Suprapubic skin (tissue), 4 donors: ENCODE data around the gene RAB17. TPM values are rescaled to one million over a fixed set of nuclear protein-coding genes. Genes with fewer than 3 reads are reported as not detected.

Experiments
- DNase-seq, 2 donors: peaks; one replicate each; pipeline ENCODE4 v3.0.0-alpha.2; 2019; ENCODE audit warnings: low spot score in 2 of 2
- H3K27ac ChIP-seq: fragments of 200-600 bp; sonication (generic); one replicate; pipeline ENCODE4 v1.5.1; 2019
- H3K27me3 ChIP-seq: fragments of 200-600 bp; sonication (generic); one replicate; pipeline ENCODE4 v1.5.1; 2019
- H3K36me3 ChIP-seq: fragments of 200-600 bp; sonication (generic); one replicate; pipeline ENCODE4 v1.5.1; 2019
- H3K4me1 ChIP-seq: fragments of 200-600 bp; sonication (generic); one replicate; pipeline ENCODE4 v1.5.1; 2019
- H3K4me3 ChIP-seq: fragments of 200-600 bp; sonication (generic); one replicate; pipeline ENCODE4 v1.5.1; 2019; ENCODE audit warnings: mild to moderate bottlenecking
- H3K9me3 ChIP-seq: fragments of 200-600 bp; sonication (generic); one replicate; pipeline ENCODE4 v1.5.1; 2019
- EP300 ChIP-seq: sonication (generic); formaldehyde crosslinking; IDR thresholded peaks from one replicate; pipeline ENCODE4 v1.6.1; 2017; ENCODE audit warnings: antibody characterized with exemption
- POLR2A ChIP-seq, 2 donors: fragments of 450-650 bp; IDR thresholded peaks; one replicate each; pipeline ENCODE4 v1.6.1; 2017; ENCODE audit warnings: antibody characterized with exemption in 2 of 2, mild to moderate bottlenecking in 2 of 2, moderate library complexity in 2 of 2
- POLR2AphosphoS5 ChIP-seq, 3 donors: sonication (generic); formaldehyde crosslinking; IDR thresholded peaks; one replicate each; pipeline ENCODE4 v1.6.1; 2017; ENCODE audit warnings: antibody characterized with exemption in 3 of 3
- WGBS: methylation state at CpG from one replicate; pipeline ENCODE4 v1.1.5; 2018; 5-methylcytosine and 5-hydroxymethylcytosine counted together
- total RNA-seq, 4 donors: library from RNA; depleted of rRNA; stranded (reverse); fragments of >200 nt; gene quantifications; one replicate each; pipeline ENCODE4 v1.1.0, GENCODE V29; 2016
- TF ChIP-seq, protein P1 (sequence below), 2 donors: fragments of 200-600 bp in 1 of 2; fragments of 450-650 bp in 1 of 2; sonication (generic) in 1 of 2; IDR thresholded peaks; one replicate each; pipeline ENCODE4 v1.5.1; 2016 to 2019; ENCODE audit warnings: antibody characterized with exemption in 2 of 2, mild to moderate bottlenecking in 1 of 2, moderate library complexity in 1 of 2

The RAB17 gene
- total RNA-seq, 4 donors from 2014 or later: 3.3 to 8.5 (median 6.0) TPM

DNA sequence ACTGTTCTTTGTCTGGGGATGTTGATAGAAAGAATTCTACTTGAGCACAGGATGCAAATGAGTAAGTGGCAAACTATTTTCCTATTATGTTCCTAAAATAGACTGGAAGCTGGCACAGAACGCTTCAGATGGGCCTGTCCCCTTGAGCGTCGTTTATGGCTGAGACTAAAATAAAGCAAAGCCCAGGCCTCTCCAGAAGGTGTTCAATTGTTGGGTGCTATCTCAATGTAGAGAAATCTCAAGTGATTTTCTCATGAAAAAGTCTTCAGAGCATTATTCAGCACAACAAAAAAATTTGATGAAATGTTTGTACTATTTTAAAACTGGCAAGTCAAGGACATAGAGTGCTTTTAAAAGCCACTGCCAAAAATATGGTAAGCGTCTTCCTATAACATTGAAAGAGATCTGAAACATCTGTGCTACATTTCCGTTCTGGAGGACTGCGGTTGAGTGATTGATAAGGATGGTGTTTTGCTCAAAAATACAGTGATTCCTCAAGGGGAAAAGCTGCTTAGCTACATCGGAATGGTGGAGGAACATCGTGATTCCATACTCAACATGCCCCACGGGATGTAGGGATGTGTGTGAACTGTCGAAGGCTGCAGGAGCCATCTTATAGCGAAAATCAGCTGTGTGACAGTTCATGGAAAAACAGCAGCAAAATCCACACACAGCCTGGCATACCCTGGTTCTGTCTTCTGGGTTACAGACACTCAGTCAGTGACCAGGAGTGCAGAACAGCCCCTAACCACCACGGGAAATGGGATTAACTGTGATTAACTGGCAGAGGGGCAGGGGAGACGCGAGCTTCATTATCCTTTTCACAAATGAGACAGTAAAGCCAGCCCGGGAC, 26.4 kb upstream of the RAB17 start:
- no peaks in the 10 kb centered on the region for H3K27me3 ChIP-seq
- 41% methylated on average over 15 of the region's 15 CpGs for WGBS
- H3K4me1 ChIP-seq: peaks cover 26% of the 10 kb centered on the region
- no peak for TF ChIP-seq EP300
- no peak for TF ChIP-seq POLR2AphosphoS5 (IDR thresholded peaks at IDR 0.05)
- TF ChIP-seq, protein P1, sequence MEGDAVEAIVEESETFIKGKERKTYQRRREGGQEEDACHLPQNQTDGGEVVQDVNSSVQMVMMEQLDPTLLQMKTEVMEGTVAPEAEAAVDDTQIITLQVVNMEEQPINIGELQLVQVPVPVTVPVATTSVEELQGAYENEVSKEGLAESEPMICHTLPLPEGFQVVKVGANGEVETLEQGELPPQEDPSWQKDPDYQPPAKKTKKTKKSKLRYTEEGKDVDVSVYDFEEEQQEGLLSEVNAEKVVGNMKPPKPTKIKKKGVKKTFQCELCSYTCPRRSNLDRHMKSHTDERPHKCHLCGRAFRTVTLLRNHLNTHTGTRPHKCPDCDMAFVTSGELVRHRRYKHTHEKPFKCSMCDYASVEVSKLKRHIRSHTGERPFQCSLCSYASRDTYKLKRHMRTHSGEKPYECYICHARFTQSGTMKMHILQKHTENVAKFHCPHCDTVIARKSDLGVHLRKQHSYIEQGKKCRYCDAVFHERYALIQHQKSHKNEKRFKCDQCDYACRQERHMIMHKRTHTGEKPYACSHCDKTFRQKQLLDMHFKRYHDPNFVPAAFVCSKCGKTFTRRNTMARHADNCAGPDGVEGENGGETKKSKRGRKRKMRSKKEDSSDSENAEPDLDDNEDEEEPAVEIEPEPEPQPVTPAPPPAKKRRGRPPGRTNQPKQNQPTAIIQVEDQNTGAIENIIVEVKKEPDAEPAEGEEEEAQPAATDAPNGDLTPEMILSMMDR (IDR thresholded peaks at IDR 0.05): no peak
- TF ChIP-seq POLR2A (IDR thresholded peaks at IDR 0.05): no peak
- no peaks in the 10 kb centered on the region for H3K36me3 ChIP-seq
- H3K9me3 ChIP-seq: no peaks in the 10 kb centered on the region
- peak overlapping the region; percentile 0 for H3K4me3 ChIP-seq
- DNase-seq: no peak
- peak overlapping the region; percentile 50 for H3K27ac ChIP-seq

DNA sequence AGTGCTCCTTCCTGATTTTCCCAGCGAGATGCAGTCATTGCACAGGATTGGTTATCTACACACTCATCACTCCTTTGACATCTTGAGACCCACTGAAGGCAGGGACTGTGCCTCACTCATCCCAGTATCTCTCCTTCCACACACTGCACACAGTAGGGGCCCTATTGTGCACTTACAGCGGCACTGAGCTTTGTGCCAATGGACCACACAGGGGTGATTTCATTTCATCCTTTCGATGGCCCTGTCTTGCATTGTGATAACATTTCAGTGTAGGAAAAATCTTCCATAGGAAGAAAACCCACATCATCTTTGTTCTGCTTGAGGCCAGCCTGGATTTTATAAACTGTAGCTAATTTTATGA, 25.8 kb upstream of the RAB17 start:
- WGBS: 63% methylated on average over 3 of the region's 3 CpGs
- no peak overlapping the region for H3K4me3 ChIP-seq

DNA sequence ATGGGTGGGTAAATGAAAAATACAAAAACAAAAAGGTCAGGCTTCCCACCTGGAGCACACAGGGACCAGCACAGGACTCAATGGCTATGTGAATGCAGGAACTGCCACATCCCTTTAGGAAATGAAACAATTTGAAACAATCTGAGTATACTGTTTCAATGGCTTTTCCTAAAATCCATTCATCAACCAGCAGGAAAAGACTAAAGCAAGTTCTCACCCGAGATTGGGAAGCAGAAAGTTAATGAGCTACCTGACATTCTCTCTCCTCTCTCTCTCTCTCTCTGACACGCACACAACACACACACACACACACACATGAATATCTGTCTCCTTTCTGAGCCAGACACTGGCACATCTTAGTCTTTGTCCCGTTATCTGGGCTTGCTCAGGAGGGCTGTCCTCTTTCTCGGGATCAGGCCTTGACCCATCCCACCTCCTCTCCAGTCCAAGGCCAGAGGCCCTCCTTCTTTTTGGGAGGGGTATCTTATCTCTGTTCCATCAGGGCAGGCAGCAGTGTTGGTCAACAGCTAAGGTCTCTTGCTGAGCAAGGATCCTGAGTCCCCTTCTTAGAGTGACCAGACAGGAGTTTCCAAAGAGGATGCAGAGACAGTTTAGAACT, 25.2 kb upstream of the RAB17 start:
- peaks cover 26% of the 10 kb centered on the region for H3K4me1 ChIP-seq
- no peaks in the 10 kb centered on the region for H3K9me3 ChIP-seq
- H3K27ac ChIP-seq: peak overlapping the region; percentile 50
- H3K36me3 ChIP-seq: no peaks in the 10 kb centered on the region
- 68% methylated on average over 4 of the region's 4 CpGs for WGBS
- H3K27me3 ChIP-seq: no peaks in the 10 kb centered on the region
- no peak overlapping the region for H3K4me3 ChIP-seq
- TF ChIP-seq POLR2AphosphoS5 (IDR thresholded peaks at IDR 0.05): no peak
- no peak for TF ChIP-seq POLR2A (IDR thresholded peaks at IDR 0.05)
- TF ChIP-seq EP300: no peak
- TF ChIP-seq, protein P1 (IDR thresholded peaks at IDR 0.05): no peak
- DNase-seq: no peak

More for the DNA sequence above, 25.8 kb upstream of the RAB17 start:
- Histone ChIP-seq H3K27me3 (no peaks in the 10 kb centered on the region), H3K27ac (peak overlapping the region; percentile 50), H3K4me1 (peaks cover 26% of the 10 kb centered on the region), H3K36me3 (no peaks in the 10 kb centered on the region), H3K9me3 (no peaks in the 10 kb centered on the region)
- DNase-seq: no peak
- no peak for TF ChIP-seq POLR2A (IDR thresholded peaks at IDR 0.05)
- TF ChIP-seq, protein P1 (IDR thresholded peaks at IDR 0.05): no peak

DNA sequence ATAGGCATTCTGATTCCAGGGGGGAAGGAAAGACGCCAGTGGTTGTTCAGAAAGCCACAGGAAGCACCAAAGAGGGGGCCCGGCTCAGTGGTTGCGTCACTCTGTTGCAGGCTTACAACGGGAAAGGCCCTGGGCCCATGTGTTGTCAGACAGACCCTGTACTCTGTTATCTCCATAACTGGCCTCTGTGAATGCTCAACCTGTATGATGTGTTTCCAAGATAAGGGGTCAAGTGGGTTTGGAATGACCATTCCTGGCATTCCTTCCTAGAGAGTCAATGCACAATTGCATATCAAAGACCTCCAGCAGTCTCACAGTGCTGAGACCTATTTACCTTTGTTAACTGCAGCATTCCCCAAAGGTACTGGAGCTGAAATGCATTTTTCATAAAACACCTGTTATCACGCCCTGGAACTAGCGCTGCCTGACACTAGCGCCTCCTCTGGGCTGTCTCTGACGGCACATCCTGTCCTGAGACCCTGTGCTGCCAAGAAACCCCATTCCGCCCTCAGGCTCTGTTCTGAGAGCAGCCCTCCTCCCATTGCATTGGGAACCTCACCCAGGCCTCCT, 23.7 kb upstream of the RAB17 start:
- DNase-seq: no peak
- H3K4me1 ChIP-seq: peaks cover 26% of the 10 kb centered on the region
- no peak overlapping the region for H3K27ac ChIP-seq
- 70% methylated on average over 9 of the region's 9 CpGs for WGBS
- H3K36me3 ChIP-seq: no peaks in the 10 kb centered on the region
- H3K4me3 ChIP-seq: no peak overlapping the region
- H3K9me3 ChIP-seq: no peaks in the 10 kb centered on the region
- H3K27me3 ChIP-seq: no peaks in the 10 kb centered on the region
- TF ChIP-seq EP300 (no peak), POLR2AphosphoS5 (IDR thresholded peaks at IDR 0.05) (no peak), POLR2A (IDR thresholded peaks at IDR 0.05) (no peak)
- TF ChIP-seq, protein P1 (IDR thresholded peaks at IDR 0.05): no peak

DNA sequence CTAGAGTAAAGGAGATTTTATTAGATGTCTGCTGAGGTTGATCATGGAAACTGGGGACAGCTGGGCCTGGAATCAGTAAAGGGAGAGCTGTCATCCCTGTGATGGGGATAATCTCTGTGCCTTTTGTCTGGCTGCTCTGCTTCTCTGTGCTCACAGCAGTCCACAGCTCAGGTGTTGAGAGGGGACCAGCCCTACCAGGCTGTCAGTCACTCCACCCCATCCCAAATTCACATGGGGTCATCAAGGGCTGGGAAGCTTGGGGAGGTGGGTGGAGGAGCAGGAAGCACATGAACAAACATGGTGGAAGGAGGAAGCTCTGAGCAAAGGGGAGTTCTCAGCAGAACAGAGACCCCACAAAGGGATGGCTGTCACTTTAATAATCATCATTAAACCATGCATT, 23.1 kb upstream of the RAB17 start:
- Histone ChIP-seq H3K9me3 (no peaks in the 10 kb centered on the region), H3K27me3 (no peaks in the 10 kb centered on the region), H3K4me3 (no peak overlapping the region), H3K36me3 (no peaks in the 10 kb centered on the region), H3K4me1 (peaks cover 26% of the 10 kb centered on the region), H3K27ac (no peak overlapping the region)
- no peak for DNase-seq
- TF ChIP-seq POLR2A (IDR thresholded peaks at IDR 0.05) (no peak), EP300 (no peak), POLR2AphosphoS5 (IDR thresholded peaks at IDR 0.05) (no peak)
- TF ChIP-seq, protein P1 (IDR thresholded peaks at IDR 0.05): no peak
